ENCODE results near the gene RNF213.

The RNF213 gene

GRCh38 chr17:80354336-80354735, 93.7 kb downstream of the RNF213 start:
- Histone ChIP-seq H3K27ac (ENCODE audit: low read depth, low read length) (no peak overlapping the region), H3K36me3 (ENCODE audit: control insufficient read depth, insufficient read depth, low read length) (peaks cover 79% of the 10 kb centered on the region), H3K27me3 (ENCODE audit: control insufficient read depth, insufficient read depth, low read length) (no peaks in the 10 kb centered on the region), H3K4me3 (ENCODE audit: low read depth, low read length) (no peak overlapping the region), H3K4me1 (ENCODE audit: control insufficient read depth, insufficient read depth, low read length) (no peaks in the 10 kb centered on the region), H3K9ac (ENCODE audit: low read length) (no peak overlapping the region), H3K9me3 (ENCODE audit: control insufficient read depth, insufficient read depth, low read depth, low read length) (no peaks in the 10 kb centered on the region)

GRCh38 chr17:80356231-80356856, 95.7 kb downstream of the RNF213 start:
- H3K4me1 ChIP-seq (ENCODE audit: control insufficient read depth, insufficient read depth, low read length): no peaks in the 10 kb centered on the region
- no peak overlapping the region for H3K9ac ChIP-seq (ENCODE audit: low read length)
- H3K36me3 ChIP-seq (ENCODE audit: control insufficient read depth, insufficient read depth, low read length): peaks cover 80% of the 10 kb centered on the region
- H3K27me3 ChIP-seq (ENCODE audit: control insufficient read depth, insufficient read depth, low read length): no peaks in the 10 kb centered on the region
- no peak overlapping the region for H3K4me3 ChIP-seq (ENCODE audit: low read depth, low read length)
- H3K9me3 ChIP-seq (ENCODE audit: control insufficient read depth, insufficient read depth, low read depth, low read length): no peaks in the 10 kb centered on the region
- no peak overlapping the region for H3K27ac ChIP-seq (ENCODE audit: low read depth, low read length)

GRCh38 chr17:80358131-80358530, 97.5 kb downstream of the RNF213 start:
- H3K9ac ChIP-seq (ENCODE audit: low read length): no peak overlapping the region
- no peak overlapping the region for H3K27ac ChIP-seq (ENCODE audit: low read depth, low read length)
- no peak overlapping the region for H3K4me3 ChIP-seq (ENCODE audit: low read depth, low read length)
- H3K27me3 ChIP-seq (ENCODE audit: control insufficient read depth, insufficient read depth, low read length): no peaks in the 10 kb centered on the region
- H3K4me1 ChIP-seq (ENCODE audit: control insufficient read depth, insufficient read depth, low read length): no peaks in the 10 kb centered on the region
- peaks cover 78% of the 10 kb centered on the region for H3K36me3 ChIP-seq (ENCODE audit: control insufficient read depth, insufficient read depth, low read length)
- H3K9me3 ChIP-seq (ENCODE audit: control insufficient read depth, insufficient read depth, low read depth, low read length): no peaks in the 10 kb centered on the region

- Histone ChIP-seq H3K4me1 (ENCODE audit: control insufficient read depth, insufficient read depth, low read length) (no peaks in the 10 kb centered on the region), H3K36me3 (ENCODE audit: control insufficient read depth, insufficient read depth, low read length) (peaks cover 78% of the 10 kb centered on the region), H3K27me3 (ENCODE audit: control insufficient read depth, insufficient read depth, low read length) (no peaks in the 10 kb centered on the region), H3K4me3 (ENCODE audit: low read depth, low read length) (no peak overlapping the region), H3K9ac (ENCODE audit: low read length) (no peak overlapping the region), H3K27ac (ENCODE audit: low read depth, low read length) (no peak overlapping the region), H3K9me3 (ENCODE audit: control insufficient read depth, insufficient read depth, low read depth, low read length) (no peaks in the 10 kb centered on the region)
These were observed 98.2 kb downstream of the RNF213 start for GRCh38 chr17:80358861-80359260.

GRCh38 chr17:80359422-80360110, 98.9 kb downstream of the RNF213 start:
- H3K36me3 ChIP-seq (ENCODE audit: control insufficient read depth, insufficient read depth, low read length): peaks cover 77% of the 10 kb centered on the region
- no peak overlapping the region for H3K27ac ChIP-seq (ENCODE audit: low read depth, low read length)
- no peaks in the 10 kb centered on the region for H3K4me1 ChIP-seq (ENCODE audit: control insufficient read depth, insufficient read depth, low read length)
- H3K4me3 ChIP-seq (ENCODE audit: low read depth, low read length): no peak overlapping the region
- H3K27me3 ChIP-seq (ENCODE audit: control insufficient read depth, insufficient read depth, low read length): no peaks in the 10 kb centered on the region
- H3K9me3 ChIP-seq (ENCODE audit: control insufficient read depth, insufficient read depth, low read depth, low read length): no peaks in the 10 kb centered on the region
- H3K9ac ChIP-seq (ENCODE audit: low read length): no peak overlapping the region

GRCh38 chr17:80360396-80360795, 99.7 kb downstream of the RNF213 start:
- peaks cover 78% of the 10 kb centered on the region for H3K36me3 ChIP-seq (ENCODE audit: control insufficient read depth, insufficient read depth, low read length)
- H3K27me3 ChIP-seq (ENCODE audit: control insufficient read depth, insufficient read depth, low read length): no peaks in the 10 kb centered on the region
- H3K4me1 ChIP-seq (ENCODE audit: control insufficient read depth, insufficient read depth, low read length): no peaks in the 10 kb centered on the region
- H3K9ac ChIP-seq (ENCODE audit: low read length): no peak overlapping the region
- H3K4me3 ChIP-seq (ENCODE audit: low read depth, low read length): no peak overlapping the region
- H3K9me3 ChIP-seq (ENCODE audit: control insufficient read depth, insufficient read depth, low read depth, low read length): no peaks in the 10 kb centered on the region
- no peak overlapping the region for H3K27ac ChIP-seq (ENCODE audit: low read depth, low read length)

- peaks cover 85% of the 10 kb centered on the region for H3K36me3 ChIP-seq (ENCODE audit: control insufficient read depth, insufficient read depth, low read length)
- H3K27ac ChIP-seq (ENCODE audit: low read depth, low read length): no peak overlapping the region
These were observed 101.0 kb downstream of the RNF213 start for GRCh38 chr17:80361495-80362220.

GRCh38 chr17:80362428-80363119, 101.9 kb downstream of the RNF213 start:
- H3K4me1 ChIP-seq (ENCODE audit: control insufficient read depth, insufficient read depth, low read length): no peaks in the 10 kb centered on the region
- H3K4me3 ChIP-seq (ENCODE audit: low read depth, low read length): no peak overlapping the region
- H3K9ac ChIP-seq (ENCODE audit: low read length): no peak overlapping the region
- H3K27me3 ChIP-seq (ENCODE audit: control insufficient read depth, insufficient read depth, low read length): no peaks in the 10 kb centered on the region
- H3K9me3 ChIP-seq (ENCODE audit: control insufficient read depth, insufficient read depth, low read depth, low read length): no peaks in the 10 kb centered on the region
- H3K27ac ChIP-seq (ENCODE audit: low read depth, low read length): no peak overlapping the region
- peaks cover 89% of the 10 kb centered on the region for H3K36me3 ChIP-seq (ENCODE audit: control insufficient read depth, insufficient read depth, low read length)

More at GRCh38 chr17:80361495-80362220, 101.0 kb downstream of the RNF213 start:
- H3K9ac ChIP-seq (ENCODE audit: low read length): no peak overlapping the region
- no peak overlapping the region for H3K4me3 ChIP-seq (ENCODE audit: low read depth, low read length)
- no peaks in the 10 kb centered on the region for H3K9me3 ChIP-seq (ENCODE audit: control insufficient read depth, insufficient read depth, low read depth, low read length)
- H3K27me3 ChIP-seq (ENCODE audit: control insufficient read depth, insufficient read depth, low read length): no peaks in the 10 kb centered on the region
- H3K4me1 ChIP-seq (ENCODE audit: control insufficient read depth, insufficient read depth, low read length): no peaks in the 10 kb centered on the region

- Histone ChIP-seq H3K36me3 (ENCODE audit: control insufficient read depth, insufficient read depth, low read length) (peaks cover 90% of the 10 kb centered on the region), H3K9ac (ENCODE audit: low read length) (no peak overlapping the region), H3K4me1 (ENCODE audit: control insufficient read depth, insufficient read depth, low read length) (no peaks in the 10 kb centered on the region), H3K9me3 (ENCODE audit: control insufficient read depth, insufficient read depth, low read depth, low read length) (no peaks in the 10 kb centered on the region), H3K4me3 (ENCODE audit: low read depth, low read length) (no peak overlapping the region), H3K27me3 (ENCODE audit: control insufficient read depth, insufficient read depth, low read length) (no peaks in the 10 kb centered on the region), H3K27ac (ENCODE audit: low read depth, low read length) (no peak overlapping the region)
These were observed 102.5 kb downstream of the RNF213 start for GRCh38 chr17:80363120-80363515.

GRCh38 chr17:80363518-80364090, 103.0 kb downstream of the RNF213 start:
- peaks cover 88% of the 10 kb centered on the region for H3K36me3 ChIP-seq (ENCODE audit: control insufficient read depth, insufficient read depth, low read length)
- H3K4me1 ChIP-seq (ENCODE audit: control insufficient read depth, insufficient read depth, low read length): no peaks in the 10 kb centered on the region
- no peak overlapping the region for H3K9ac ChIP-seq (ENCODE audit: low read length)
- no peak overlapping the region for H3K4me3 ChIP-seq (ENCODE audit: low read depth, low read length)
- H3K9me3 ChIP-seq (ENCODE audit: control insufficient read depth, insufficient read depth, low read depth, low read length): no peaks in the 10 kb centered on the region
- no peak overlapping the region for H3K27ac ChIP-seq (ENCODE audit: low read depth, low read length)
- H3K27me3 ChIP-seq (ENCODE audit: control insufficient read depth, insufficient read depth, low read length): no peaks in the 10 kb centered on the region

Measured in HUES6 (cell line).